ENCODE data around the gene AIRE.
"Not testable (repeated sequence)": the region's sequence is repeated elsewhere in the genome, so short reads cannot be mapped to it uniquely, and the experiment has no call there.

AIRE gene

DNA sequence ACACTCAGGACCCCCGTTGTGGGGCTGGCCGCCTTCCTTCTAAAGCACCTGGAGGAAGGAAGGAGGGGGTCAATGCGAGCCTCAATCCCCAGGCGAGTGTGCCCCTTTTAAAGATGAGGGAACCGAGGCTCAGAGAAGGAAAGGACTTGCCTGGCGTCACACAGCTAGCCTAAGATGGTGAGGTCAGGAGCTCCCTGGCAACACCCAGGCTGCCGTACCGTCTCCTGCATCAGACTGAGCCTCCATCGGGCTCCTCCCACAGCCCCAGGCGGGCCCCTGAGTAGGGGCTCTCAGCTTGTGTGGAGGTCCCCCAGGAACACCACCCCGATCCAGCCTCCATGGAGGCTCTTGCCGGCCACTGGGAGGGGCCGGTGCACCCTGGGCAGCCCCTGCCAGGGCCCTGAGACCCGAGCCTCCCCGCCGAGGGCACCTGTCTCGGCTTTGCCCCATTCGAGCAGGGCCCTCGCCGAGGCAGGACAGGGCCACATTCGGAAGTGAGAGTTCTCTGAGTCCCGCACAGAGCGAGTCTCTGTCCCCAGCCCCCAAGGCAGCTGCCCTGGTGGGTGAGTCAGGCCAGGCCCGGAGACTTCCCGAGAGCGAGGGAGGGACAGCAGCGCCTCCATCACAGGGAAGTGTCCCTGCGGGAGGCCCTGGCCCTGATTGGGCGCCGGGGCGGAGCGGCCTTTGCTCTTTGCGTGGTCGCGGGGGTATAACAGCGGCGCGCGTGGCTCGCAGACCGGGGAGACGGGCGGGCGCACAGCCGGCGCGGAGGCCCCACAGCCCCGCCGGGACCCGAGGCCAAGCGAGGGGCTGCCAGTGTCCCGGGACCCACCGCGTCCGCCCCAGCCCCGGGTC, at the start of gene AIRE:
Gene AIRE, plus strand, starts transcription at position 739 of the 855 bp plus-strand sequence. CDS start 131 bp downstream, outside the sequence.
- DNase-seq (ENCODE audit: low read depth in 2 of 2): no peak

DNA sequence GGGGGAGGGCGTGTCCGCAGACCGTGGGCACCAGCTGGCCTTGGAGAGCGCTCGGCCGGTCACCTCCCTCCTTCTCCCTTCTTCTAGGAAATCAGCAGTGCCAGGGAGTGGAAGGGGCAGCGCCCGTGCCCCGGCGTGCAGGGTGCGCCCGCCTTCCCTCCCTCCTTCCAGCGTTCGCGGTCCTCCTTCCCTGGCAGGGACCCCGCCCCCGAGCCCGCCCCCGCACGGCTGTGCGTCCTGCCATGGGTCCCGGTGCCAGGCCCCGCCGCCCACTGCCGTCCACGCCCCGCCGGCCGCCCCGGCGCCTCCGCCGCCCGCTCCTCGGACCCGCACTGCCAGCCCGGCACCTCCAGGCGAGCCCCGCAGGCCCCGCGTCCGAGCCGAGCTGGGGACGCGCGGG, 45.3 kb upstream of the AIRE start:
- DNase-seq (ENCODE audit: low read depth in 2 of 2): not testable (repeated sequence)

DNA sequence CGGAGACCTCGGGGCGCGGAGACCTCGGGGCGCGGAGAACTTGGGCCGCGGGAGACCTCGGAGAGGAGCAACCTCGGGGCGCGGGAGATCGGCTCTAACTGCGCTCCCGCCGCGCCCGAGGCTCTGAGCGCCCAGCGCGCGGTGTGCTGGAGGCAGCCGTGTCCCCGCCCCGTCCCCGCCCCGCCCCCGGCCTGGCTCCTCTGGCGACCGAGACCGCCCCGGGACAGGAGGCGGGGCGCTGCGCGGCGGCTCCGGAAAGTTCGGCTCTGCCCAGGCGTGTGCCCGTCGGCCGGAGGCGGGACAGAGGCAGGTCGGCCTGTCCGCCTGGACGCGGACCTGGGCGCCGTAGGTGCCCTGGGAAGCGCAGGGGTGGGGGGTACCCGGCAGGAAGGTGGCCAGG, 44.8 kb upstream of the AIRE start, which contains the start of gene ICOSLG:
Gene ICOSLG, minus strand, starts transcription at position 102 of the 400 bp plus-strand sequence. CDS start 126 bp downstream, outside the sequence.
- DNase-seq (ENCODE audit: low read depth in 2 of 2): not testable (repeated sequence)

GRCh38 chr21:44241281-44241680, 44.4 kb upstream of the AIRE start:
- DNase-seq (ENCODE audit: low read depth in 2 of 2): not testable (repeated sequence)

DNA sequence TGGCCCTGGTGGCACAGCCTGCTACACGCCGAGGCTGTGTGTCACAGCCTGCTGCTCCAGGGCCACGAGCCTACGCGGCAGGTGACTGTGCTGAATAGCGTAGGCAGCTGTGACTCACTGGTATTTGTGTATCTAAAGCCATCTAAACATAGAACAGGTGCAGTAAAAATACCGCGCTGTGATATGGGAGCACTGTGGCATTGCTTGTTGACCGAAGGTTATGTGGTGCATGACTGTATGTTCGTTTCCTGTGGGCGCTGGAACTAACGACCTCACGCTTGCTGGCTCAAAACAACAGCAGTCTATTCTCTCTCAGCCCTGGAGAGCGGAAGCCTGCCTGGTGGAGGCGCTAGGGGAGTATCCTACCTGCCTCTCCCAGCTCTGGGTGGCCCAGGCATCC, 41.7 kb upstream of the AIRE start:
- not testable (repeated sequence) for DNase-seq (ENCODE audit: low read depth in 2 of 2)

DNA sequence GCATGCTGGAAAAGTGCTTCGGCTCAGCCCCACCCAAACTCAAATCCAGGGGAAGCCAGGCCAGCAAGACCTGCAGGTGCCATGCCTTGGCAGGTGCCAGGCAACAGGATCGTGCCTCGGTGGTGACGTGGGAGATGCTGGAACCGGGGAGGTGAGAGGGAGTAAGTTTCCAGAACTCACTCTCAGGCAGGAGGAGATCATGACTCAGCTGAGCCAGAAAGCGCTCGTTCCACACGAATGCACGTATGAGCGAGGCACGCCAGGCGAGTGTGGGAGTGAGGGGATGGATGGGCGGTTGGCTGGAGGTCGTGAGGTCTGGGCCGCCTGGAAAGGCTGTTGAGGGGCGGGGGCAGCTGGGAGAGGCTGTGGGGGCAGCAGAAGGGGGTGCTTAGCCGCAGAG, 37.8 kb upstream of the AIRE start:
- DNase-seq (ENCODE audit: low read depth in 2 of 2): not testable (repeated sequence)

GRCh38 chr21:44249204-44250037, 36.3 kb upstream of the AIRE start:
- DNase-seq (ENCODE audit: low read depth in 2 of 2): not testable (repeated sequence)

DNA sequence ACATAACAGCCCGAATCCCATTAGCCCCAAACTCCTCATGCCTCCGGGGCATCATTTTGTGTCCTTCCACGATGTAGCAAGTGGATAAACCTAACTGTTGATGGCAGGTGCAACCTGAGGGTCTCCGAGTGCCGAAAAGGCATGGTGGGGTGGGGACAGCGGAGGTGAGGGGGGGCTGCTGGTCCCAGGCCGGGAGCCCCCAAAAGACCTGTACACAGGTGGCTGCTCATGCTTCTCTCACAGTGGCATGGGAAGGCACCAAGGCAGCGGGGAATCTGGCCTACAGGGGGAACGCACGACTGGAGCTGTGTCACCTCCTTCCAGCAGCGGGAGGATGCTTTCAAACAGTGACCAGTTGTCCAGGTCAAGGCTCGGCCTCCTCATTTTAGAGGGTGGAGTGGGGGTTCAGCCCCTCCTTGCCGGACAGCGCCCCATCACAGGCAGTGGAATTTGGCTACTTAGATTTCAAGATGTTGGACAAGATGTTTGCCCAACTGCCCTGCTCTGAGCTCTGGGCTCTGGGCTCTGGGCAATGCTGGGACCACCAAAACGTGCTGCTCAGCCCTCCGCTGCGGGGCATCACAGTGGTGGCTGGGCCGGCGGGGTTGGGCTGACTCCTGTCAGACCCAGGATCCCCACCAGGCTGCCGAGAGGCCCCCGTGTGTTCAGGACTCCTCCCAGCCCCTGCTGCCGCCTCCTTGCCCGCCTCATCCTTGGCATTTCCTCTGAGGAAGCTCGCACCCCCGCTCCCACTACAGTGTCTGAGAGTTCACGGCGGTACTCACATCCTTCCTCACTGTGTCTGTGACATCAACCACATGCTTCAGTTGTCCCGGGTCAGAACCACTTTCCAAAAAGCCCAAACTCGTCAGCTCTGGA, 31.6 kb upstream of the AIRE start:
- DNase-seq (ENCODE audit: low read depth in 2 of 2): no peak

DNA sequence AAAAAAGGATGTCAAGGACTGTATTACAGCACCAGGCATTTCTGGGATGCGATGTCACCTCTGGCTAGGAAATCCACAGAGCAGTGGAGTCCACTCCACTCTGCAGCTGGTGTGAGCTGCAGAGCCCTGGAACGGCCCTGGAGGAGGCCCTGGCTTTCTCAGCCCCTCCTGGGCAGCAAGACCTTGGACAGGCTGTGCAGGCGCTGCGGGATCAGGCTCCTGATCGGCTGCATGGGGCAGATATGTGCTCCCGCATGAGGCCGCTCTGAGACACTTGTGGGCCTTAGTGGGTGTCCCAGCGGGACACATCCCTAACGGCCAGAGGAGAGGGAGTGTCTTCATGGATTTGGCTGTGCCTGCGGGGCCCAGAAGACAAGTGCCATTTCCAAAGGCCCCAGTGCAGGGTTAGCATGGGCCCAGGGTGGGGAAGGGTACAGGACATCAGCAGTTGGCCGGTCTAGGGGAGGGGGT, 30.1 kb upstream of the AIRE start:
- DNase-seq (ENCODE audit: low read depth in 2 of 2): no peak

DNA sequence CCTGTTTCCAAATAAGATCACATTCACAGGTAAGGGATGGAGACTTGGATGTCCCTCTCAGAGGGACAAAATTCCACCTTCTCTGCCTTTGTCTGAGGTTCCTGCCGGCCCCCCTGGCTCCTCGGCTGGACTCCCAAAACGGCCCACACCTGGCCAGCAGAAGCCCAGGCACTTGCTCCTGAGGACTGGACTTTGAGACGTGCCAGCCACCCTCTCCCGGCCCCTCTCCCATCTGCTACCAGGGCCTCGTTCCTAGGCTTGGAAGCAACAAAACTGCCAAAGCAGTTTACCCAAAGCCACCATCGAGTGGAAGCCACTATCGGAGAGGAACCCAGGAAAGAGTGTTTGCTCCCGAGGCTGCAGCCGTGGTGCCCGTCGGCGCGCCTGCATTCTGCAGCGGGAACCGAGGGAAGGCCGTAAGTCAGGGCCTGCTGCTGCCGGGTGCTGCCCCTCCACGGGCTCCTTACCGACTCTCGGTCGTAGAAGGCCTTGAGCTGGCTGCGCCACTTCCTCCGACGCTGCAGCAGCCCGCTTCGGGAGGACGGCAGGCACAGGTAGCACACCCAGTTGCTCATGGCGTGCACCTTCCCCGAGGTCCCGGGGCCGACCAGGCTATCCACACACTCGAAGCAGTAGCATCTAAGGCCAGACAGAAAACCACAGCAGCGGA, 27.5 kb upstream of the AIRE start:
- DNase-seq (ENCODE audit: low read depth in 2 of 2): no peak

DNA sequence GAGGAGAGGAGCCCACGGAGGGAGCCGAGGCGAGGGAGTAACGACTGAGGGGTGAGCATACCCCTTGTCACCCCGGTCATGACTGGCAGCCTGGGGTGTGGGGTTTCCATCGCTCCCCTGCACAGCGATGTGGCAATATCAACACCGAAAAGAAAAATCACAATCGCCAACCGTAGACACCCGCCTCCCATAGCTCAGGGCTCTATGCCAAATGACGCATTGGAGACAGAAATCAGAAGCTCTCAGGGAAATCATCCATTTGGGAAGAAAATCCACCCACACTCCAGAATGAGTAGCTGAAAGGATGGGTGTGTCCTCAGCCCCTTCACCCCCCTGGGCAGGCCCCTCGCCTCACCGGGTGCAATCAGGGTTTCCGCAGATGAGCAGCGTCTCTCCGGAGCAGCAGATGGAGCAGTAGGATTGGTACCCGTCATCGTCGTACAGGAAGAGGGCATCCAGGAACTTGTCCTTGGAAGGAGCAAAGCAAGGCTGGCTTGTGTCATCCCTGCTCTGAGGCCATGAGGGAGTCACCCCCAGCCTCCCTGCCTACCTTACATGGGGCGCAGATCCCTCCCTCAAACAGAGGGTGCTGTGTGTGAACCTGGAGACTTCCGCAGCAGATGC, 26.5 kb upstream of the AIRE start:
- DNase-seq (ENCODE audit: low read depth in 2 of 2): no peak

DNA sequence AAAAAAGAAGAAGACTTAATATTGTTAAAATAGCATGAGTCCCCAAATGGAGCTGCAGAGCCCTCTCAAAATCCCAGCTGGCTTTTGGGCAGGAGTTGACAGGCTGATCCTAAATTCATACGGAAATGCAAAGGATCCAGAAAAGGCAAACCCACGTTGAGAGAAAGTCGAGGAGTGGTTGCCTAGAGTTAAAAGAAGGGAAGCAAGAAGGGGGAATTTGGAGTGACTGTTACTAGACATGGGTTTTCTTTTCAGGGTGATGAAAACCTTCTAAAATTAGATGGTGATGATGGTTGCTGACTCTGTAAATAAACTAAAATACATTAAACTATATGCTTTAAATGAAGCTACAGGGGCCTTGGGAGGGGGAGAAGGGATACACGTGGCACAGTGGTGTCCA, 25.6 kb upstream of the AIRE start:
- no peak for DNase-seq (ENCODE audit: low read depth in 2 of 2)

GRCh38 chr21:44260791-44261631, 24.7 kb upstream of the AIRE start:
- DNase-seq (ENCODE audit: low read depth in 2 of 2): no peak

GRCh38 chr21:44261675-44262295, 23.9 kb upstream of the AIRE start, which contains the start of gene DNMT3L:
DNMT3L (minus strand) TSS chr21:44261897; CDS start chr21:44261259, 638 bp downstream.
- DNase-seq (ENCODE audit: low read depth in 2 of 2): no peak

GRCh38 chr21:44262338-44263056, 23.2 kb upstream of the AIRE start:
- no peak for DNase-seq (ENCODE audit: low read depth in 2 of 2)

GRCh38 chr21:44263221-44263760, 22.4 kb upstream of the AIRE start:
- DNase-seq (ENCODE audit: low read depth in 2 of 2): no peak

DNA sequence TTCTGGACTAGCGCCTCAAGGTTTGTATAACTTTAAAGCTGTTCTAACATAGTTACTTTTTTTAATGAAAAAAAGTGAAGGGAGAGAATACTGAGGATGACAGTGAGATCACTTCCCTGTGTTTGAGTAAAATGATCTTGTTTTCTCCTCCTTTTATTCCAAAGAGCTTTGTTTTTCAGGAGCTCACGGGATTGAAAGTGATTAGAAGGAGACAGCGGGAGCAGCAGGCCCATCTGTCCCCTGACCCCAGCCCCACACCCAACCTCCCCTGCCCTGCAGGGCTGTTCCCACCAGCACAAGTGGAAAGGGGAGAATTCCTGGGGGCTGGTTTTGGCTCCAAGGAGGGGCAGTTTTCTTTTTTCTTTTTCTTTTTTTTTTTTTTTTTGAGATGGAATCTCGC, 21.9 kb upstream of the AIRE start:
- DNase-seq (ENCODE audit: low read depth in 2 of 2): no peak

GRCh38 chr21:44265734-44266270, 19.9 kb upstream of the AIRE start:
- no peak for DNase-seq (ENCODE audit: low read depth in 2 of 2)
